Measurements from ENCODE around the gene CFAP45.

GRCh38 chr1:159946242-159947187 is 46.5 kb upstream of the CFAP45 start:
- TF ChIP-seq EP300 (IDR thresholded peaks at IDR 0.05; ENCODE audit: borderline replicate concordance in 1 of 2, low read depth in 2 of 2, low read length in 2 of 2): no peak
- TF ChIP-seq POLR2AphosphoS5 (IDR thresholded peaks at IDR 0.05; ENCODE audit: low read depth, low read length): no peak
- TF ChIP-seq CTCF (IDR thresholded peaks at IDR 0.05; ENCODE audit: control extremely low read depth in 1 of 3, insufficient read depth in 1 of 3, low read depth in 1 of 3, low read length in 3 of 3): no peak
- no peak for TF ChIP-seq TEAD4 (IDR thresholded peaks at IDR 0.05; ENCODE audit: low read depth, low read length)
- no peak for TF ChIP-seq KDM1A (IDR thresholded peaks at IDR 0.05; ENCODE audit: borderline replicate concordance, low read length)
- no peak for TF ChIP-seq BRCA1 (IDR thresholded peaks at IDR 0.05; ENCODE audit: low read depth, low read length)
- no peak for TF ChIP-seq RAD21 (IDR thresholded peaks at IDR 0.05 in 1 of 2, conservative IDR thresholded peaks at IDR 0.05 in 1 of 2; ENCODE audit: low read depth in 2 of 2, low read length in 2 of 2)

All from H1 (cell line).